Islet precursor cell (in vitro differentiated cells): ENCODE measurements around the gene EML3.
"Not testable (repeated sequence)": the region's sequence is repeated elsewhere in the genome, so short reads cannot be mapped to it uniquely, and the experiment has no call there.

Experiments
- DNase-seq: peaks from one replicate; pipeline ENCODE4 v3.0.0-alpha.2; 2018

EML3 gene

DNA sequence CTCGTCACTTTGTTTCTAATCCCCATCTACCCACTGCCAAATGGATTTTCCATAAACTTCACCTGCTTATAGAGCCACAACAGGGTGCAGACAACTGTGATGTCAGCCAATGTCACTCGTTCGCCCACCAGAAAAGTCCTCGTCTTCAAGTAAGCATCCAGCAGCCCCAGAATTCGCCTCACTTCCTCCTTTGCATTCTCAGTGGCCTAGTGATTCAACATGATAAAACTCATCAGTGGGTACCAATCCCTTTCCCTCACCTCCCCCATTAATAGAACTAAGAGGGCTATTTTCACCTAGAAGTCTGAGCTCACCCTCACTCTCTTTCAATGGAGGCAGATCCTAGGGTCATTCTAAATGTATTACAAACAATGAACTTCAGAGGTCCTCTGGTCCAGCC lies 41.7 kb downstream of the EML3 start:
- not testable (repeated sequence) for DNase-seq

GRCh38 chr11:62569611-62570010 lies 43.0 kb downstream of the EML3 start:
- DNase-seq: no peak

GRCh38 chr11:62567018-62567633 lies 45.4 kb downstream of the EML3 start:
- DNase-seq: no peak

DNA sequence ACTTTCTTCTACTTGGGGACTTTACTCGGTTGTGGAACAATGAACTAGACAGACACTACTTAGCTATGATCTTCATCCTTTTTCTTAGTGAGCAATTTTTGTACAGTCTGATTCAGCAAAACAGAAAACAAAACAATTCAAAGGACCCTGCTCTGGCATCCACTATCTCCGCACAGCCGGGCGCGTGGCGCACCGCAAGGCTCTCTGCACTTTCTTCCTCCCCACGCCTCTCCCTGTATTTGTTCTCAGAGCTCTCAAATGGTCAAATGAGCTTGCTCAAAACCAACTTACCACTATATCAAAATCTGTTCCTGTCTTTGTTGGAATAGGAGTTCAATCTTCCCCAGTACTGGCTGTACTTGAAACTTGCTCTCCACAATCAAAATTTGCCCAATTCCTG lies 46.3 kb downstream of the EML3 start:
- DNase-seq: no peak

- no peak for DNase-seq
These were observed 47.3 kb downstream of the EML3 start for GRCh38 chr11:62565100-62565802.

DNA sequence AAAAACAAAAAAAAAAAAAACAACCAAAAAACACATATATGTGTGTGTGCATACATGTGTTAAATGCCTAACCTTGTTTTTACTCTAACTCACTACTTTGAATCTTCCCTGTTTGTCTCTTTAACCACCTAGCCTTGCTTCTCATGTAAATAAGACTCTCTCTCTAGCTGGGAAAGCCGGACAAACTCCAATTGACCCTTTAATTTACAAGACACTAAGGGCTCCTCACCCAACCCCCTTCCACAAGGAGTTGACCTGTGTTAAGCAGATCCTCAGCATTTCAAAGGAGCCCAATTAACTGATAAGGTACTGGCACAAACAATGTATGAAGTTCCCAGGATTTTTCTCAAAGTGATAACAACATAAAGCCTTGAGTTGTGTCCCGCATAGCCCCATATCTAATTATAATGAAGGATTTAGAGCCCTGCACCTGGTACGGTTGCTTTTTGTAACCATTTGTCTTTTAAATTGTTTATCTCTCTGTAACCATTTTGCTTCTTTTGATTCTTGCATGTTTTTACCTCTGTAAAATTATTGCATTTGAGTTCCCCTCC lies 50.8 kb downstream of the EML3 start:
- DNase-seq: peak; percentile 52

DNA sequence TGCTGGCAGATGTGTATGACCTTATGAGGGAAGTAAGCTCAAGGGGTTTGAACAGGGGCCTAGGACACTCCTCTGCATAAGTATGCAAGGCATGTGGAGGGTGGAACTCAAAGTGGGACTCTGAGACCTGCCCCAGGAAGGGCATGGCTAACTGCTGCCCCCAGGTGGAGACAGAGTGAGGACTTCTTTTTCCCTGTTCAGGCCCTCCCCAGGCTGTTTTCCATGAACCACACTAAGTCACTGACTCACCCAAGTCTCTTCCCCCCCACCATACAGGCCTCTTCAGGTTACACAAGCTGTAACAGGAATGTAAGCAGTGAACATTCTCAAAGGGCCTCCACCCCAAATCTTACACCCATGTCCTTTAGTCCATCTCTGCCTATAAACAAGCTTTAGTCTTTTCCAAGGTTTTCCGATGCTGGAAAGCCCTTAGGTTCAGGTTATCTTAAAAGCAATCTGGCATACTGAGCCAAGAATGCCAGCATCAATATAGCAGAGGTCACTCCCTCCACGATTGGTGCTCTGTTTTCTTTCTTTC lies 51.9 kb downstream of the EML3 start:
- peak; percentile 99 for DNase-seq

DNA sequence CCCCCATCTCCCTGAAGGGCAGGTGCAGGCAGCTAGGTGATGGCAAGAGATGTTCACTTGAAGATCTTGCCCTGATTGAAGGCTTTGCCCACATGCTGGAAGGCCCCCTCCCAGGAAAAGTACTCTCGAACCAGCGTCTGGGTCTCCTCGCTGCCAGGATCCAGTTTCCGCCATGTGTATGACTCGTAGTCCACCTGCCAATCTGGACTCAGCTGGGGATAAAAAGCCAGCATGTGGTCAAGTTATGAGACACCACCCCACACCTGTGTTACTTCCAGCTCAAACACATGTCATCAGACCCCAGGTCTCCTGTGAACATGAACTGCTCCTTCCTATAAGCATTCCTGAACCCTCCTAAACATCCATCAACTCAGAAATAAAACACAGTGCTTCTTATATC lies 52.9 kb downstream of the EML3 start:
- DNase-seq: peak; percentile 46

- no peak for DNase-seq
These were observed 53.4 kb downstream of the EML3 start for GRCh38 chr11:62559204-62559603.

- peak; percentile 89 for DNase-seq
These were observed 53.9 kb downstream of the EML3 start for GRCh38 chr11:62558669-62559068.

GRCh38 chr11:62556875-62557631 lies 55.5 kb downstream of the EML3 start:
- no peak for DNase-seq

DNA sequence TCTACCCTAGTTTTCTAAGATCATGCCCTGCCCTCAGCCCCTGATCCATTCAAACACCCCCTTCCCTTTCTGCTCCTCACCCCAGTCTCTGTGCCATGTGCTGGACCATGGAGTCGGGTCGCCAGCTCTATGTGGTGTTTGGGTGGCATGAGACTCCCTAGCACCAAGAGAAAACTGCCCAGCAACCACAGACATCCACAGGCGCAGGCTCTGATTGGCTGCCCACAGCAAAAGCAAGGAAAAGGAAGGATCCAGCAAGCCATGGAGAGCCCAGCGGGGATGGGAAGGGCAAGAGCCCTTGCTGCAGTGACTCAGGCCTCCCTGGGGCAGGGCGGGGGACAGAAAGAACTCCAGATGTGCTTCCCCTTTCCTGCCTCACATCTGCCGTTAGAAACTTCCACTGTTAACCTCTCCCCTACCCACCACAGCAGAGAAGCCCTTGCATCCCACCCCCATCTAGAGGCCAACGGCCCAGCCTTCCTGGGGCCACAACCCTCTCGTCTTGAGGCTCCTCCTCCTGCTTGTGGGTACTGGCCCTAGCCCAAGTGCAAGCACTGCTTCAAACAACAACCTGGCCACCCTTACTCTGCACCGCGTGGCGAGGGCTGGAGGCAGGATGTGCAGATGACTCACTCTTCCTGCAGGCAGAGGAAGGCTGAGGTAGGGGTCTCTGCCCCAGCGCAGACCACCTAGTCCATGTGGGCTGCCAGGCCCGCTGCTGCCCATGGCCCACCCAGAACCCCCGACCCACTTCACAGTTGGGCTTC lies 56.3 kb downstream of the EML3 start:
- DNase-seq: peak; percentile 96

GRCh38 chr11:62555464-62556107 lies 57.0 kb downstream of the EML3 start:
- DNase-seq: peak; percentile 60

- DNase-seq: peak; percentile 81
These were observed 58.0 kb downstream of the EML3 start for GRCh38 chr11:62554387-62555167.

- DNase-seq: no peak
These were observed 58.7 kb downstream of the EML3 start for GRCh38 chr11:62553839-62554361.

- DNase-seq: peak; percentile 98
These were observed 59.3 kb downstream of the EML3 start for GRCh38 chr11:62553080-62553838.

DNA sequence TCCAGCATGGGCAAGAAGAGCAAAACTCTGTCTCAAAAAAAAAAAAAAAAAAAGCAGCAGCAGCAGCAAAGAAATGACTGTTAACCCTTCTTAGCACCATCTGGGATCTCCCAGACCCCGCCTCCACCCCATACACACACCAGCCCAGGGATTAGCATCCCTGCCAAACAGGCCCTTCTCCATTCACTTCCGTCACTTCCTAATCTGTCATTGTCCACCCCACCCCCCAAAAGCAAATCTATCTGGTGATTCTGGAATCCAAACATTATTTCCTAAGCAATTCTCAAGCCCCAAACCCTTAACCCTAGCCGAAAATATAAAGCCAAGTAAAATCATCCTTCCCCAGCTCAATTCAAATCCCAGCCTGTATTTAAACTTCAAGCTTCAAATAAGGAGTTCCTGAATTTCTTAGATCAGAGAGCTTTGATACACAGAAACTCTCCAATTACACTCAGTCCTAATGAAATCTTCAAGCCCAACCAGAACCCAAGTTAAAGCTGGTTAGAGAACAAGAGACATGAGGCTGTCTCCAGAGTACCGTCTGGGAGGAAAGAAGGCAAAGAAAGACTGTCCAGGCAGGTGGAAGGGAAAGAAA lies 60.0 kb downstream of the EML3 start:
- peak; percentile 63 for DNase-seq
